ENCODE results near the gene LARP6.

DNA sequence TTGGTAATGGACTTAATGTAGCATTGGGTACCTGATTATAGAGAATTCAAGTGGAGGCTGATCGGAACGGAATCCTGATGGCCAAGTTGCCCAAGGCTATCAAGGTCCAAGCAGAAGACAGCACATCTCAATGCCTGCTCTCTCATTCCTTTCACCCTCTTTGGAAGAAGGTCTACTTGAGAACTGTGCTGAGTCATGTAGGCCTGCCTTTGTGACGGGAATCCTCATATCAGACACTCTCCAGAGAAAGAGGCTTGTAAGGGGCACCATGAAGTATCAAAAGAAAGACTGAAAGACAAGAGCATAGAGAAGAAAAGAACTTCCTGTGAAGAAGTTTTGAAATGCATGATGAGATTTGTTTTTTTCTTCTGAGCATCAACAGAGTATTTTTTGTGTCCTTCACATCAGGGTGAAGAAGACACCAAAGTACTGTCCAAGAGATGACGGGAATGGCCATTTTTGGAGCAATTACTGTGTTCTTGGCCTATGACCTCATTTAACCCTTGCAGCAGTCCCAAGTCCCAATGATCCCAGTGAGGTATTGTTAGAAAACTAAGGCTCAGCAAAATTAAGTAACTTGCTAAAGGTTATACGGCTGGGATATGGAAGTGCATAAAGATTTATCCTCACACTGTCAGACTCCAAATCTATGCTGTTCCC lies 13.2 kb upstream of the LARP6 start:
- TF ChIP-seq, protein P1, sequence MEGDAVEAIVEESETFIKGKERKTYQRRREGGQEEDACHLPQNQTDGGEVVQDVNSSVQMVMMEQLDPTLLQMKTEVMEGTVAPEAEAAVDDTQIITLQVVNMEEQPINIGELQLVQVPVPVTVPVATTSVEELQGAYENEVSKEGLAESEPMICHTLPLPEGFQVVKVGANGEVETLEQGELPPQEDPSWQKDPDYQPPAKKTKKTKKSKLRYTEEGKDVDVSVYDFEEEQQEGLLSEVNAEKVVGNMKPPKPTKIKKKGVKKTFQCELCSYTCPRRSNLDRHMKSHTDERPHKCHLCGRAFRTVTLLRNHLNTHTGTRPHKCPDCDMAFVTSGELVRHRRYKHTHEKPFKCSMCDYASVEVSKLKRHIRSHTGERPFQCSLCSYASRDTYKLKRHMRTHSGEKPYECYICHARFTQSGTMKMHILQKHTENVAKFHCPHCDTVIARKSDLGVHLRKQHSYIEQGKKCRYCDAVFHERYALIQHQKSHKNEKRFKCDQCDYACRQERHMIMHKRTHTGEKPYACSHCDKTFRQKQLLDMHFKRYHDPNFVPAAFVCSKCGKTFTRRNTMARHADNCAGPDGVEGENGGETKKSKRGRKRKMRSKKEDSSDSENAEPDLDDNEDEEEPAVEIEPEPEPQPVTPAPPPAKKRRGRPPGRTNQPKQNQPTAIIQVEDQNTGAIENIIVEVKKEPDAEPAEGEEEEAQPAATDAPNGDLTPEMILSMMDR (IDR thresholded peaks at IDR 0.05 in 8 of 11, conservative IDR thresholded peaks at IDR 0.05 in 3 of 11), result no peak
- TF ChIP-seq POLR2AphosphoS5 (IDR thresholded peaks at IDR 0.05) (no peak), POLR2A (IDR thresholded peaks at IDR 0.05) (no peak)

All from spleen (tissue), 7 donors.